ENCODE results near the gene TBC1D22A. TPM values are rescaled to one million over a fixed set of nuclear protein-coding genes. Genes with fewer than 3 reads are reported as not detected.

Gene TBC1D22A
- total RNA-seq, 1 experiment from 2014 or later: 14.3 TPM

DNA sequence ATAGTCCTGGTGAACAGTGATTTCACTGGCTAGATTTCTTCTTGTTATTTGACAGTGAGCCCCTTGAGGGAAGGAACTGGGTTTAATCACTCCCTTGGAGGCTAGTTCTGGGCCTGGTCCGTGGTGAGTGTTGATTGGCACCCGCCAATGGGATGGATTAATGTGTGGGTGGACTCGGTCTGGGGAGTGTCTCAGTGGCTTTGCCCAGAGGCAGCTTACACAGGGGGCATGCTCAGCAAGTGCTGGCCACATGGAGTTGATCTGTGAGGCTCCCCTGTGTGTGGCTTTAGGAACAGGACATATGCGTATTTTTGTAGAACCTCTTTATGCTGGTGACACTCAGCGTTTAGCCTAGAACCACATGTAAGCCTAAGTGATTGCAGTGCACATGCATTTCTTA is 106.9 kb downstream of the TBC1D22A start:
- Histone ChIP-seq H3K27ac (ENCODE audit: low read length) (no peak overlapping the region), H3K36me3 (ENCODE audit: low read depth, low read length) (no peaks in the 10 kb centered on the region; the same call in 1 of the 2 replicates), H3K27me3 (ENCODE audit: low read length) (no peaks in the 10 kb centered on the region), H3K4me3 (ENCODE audit: low read length) (no peak overlapping the region), H4K20me1 (ENCODE audit: low read length) (0 out of 2 replicates have a peak, but pooled peaks cover 4% of the 10 kb centered on the region), H3K9me3 (ENCODE audit: low read length) (no peaks in the 10 kb centered on the region), H3K9ac (ENCODE audit: low read length) (no peak overlapping the region), H2AFZ (ENCODE audit: low read length) (no peak overlapping the region), H3K9me2 (replicated peaks; ENCODE audit: low read length) (no peaks in the 10 kb centered on the region), H3K4me2 (ENCODE audit: low read length) (no peak overlapping the region), H3K4me1 (ENCODE audit: insufficient read depth, low read length) (peaks cover 10% of the 10 kb centered on the region; the same call in 1 of the 2 replicates), H3K79me2 (ENCODE audit: low read length) (0 out of 2 replicates have a peak, but pooled peaks cover 4% of the 10 kb centered on the region), H3F3A (ENCODE audit: low read length, unreplicated experiment) (no peaks in the 10 kb centered on the region)
- ChIA-PET CTCF (no interaction called here), POLR2A (ENCODE audit: unreplicated experiment) (no interaction called here)
- intact Hi-C loops (cut with micrococcal nuclease): no loop called here
- no peak for DNase-seq
- TF ChIP-seq CTCF (conservative IDR thresholded peaks at IDR 0.05; ENCODE audit: low read depth, low read length): no peak
- TF ChIP-seq EZH2 (IDR thresholded peaks at IDR 0.05; ENCODE audit: low read length, unreplicated experiment): no peak
- TF ChIP-seq EZH2phosphoT487 (IDR thresholded peaks at IDR 0.05; ENCODE audit: borderline replicate concordance, low read length): no peak
- ATAC-seq: no peak
- no TSS peak for BruUV-seq (replicated peaks)

DNA sequence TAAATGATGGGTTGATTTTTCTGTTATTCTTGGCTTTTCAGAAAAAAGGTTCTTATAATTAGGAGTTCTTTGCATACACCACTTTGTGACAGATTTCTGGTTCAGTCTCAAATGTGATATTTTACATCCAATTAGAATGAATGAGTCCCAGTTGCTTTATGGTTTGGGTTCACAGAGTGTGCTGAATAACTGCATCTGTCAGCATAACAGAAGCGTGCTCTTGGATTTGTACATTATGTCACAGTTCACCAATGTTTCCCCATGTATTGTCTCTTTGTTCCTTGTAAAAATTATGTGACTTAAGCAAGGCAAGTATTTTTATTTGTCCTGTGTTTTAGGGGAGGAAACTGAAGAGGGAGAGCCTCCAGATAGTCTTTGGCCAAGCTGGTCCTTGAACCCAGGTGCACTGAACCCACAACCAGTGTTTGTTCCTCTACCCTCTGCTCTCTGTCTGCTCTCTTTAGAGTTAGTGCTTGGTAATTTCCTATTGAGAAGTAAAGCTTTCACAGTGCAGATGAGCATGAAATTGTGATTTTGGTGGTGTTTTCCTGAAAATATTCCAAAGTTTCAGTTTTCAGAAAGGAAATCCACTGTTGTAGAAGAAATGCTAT is 107.5 kb downstream of the TBC1D22A start:
- Histone ChIP-seq H3K36me3 (ENCODE audit: low read depth, low read length) (no peaks in the 10 kb centered on the region; the same call in 1 of the 2 replicates), H3F3A (ENCODE audit: low read length, unreplicated experiment) (no peaks in the 10 kb centered on the region), H3K4me3 (ENCODE audit: low read length) (no peak overlapping the region), H3K4me2 (ENCODE audit: low read length) (no peak overlapping the region), H2AFZ (ENCODE audit: low read length) (no peak overlapping the region), H3K4me1 (ENCODE audit: insufficient read depth, low read length) (peaks cover 10% of the 10 kb centered on the region; the same call in 1 of the 2 replicates), H4K20me1 (ENCODE audit: low read length) (0 out of 2 replicates have a peak, but pooled peaks cover 4% of the 10 kb centered on the region), H3K79me2 (ENCODE audit: low read length) (0 out of 2 replicates have a peak, but pooled peaks cover 4% of the 10 kb centered on the region), H3K9me2 (replicated peaks; ENCODE audit: low read length) (no peaks in the 10 kb centered on the region), H3K9ac (ENCODE audit: low read length) (no peak overlapping the region), H3K27ac (ENCODE audit: low read length) (no peak overlapping the region), H3K9me3 (ENCODE audit: low read length) (no peaks in the 10 kb centered on the region), H3K27me3 (ENCODE audit: low read length) (no peaks in the 10 kb centered on the region)
- BruUV-seq (replicated peaks): no TSS peak
- ChIA-PET CTCF (no interaction called here), POLR2A (ENCODE audit: unreplicated experiment) (no interaction called here)
- DNase-seq (no peak), ATAC-seq (no peak)
- intact Hi-C loops (cut with micrococcal nuclease): no loop called here
- no peak for TF ChIP-seq EZH2phosphoT487 (IDR thresholded peaks at IDR 0.05; ENCODE audit: borderline replicate concordance, low read length)

DNA sequence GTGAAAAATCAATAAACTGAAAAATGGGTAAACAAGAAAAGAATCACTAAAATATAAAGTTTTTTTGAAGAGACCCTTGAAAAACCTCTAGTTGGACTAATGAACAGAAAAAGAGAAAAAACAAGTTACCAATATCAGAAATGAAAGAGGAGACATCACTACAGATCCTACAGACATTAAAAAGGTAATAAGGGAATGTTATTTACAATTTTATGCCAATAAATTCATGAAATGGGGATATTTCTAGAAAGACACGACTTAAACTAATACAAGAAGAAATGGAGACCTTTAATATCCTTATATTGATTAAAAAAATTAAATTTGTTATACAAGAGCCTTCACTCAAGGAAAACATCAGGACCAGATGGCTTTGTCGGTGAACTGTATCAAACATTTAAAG is 109.4 kb downstream of the TBC1D22A start:
- H3K4me2 ChIP-seq (ENCODE audit: low read length): no peak overlapping the region
- H4K20me1 ChIP-seq (ENCODE audit: low read length): 0 out of 2 replicates have a peak, but pooled peaks cover 4% of the 10 kb centered on the region
- no peak for ATAC-seq
- TF ChIP-seq EZH2 (IDR thresholded peaks at IDR 0.05; ENCODE audit: low read length, unreplicated experiment) (no peak), EZH2phosphoT487 (IDR thresholded peaks at IDR 0.05; ENCODE audit: borderline replicate concordance, low read length) (no peak), CTCF (conservative IDR thresholded peaks at IDR 0.05; ENCODE audit: low read depth, low read length) (no peak)
- no peak overlapping the region for H2AFZ ChIP-seq (ENCODE audit: low read length)
- ChIA-PET CTCF (no interaction called here), POLR2A (ENCODE audit: unreplicated experiment) (no interaction called here)
- no peaks in the 10 kb centered on the region for H3K9me2 ChIP-seq (replicated peaks; ENCODE audit: low read length)
- H3K27ac ChIP-seq (ENCODE audit: low read length): no peak overlapping the region
- DNase-seq: no peak
- 0 out of 2 replicates have a peak, but pooled peaks cover 4% of the 10 kb centered on the region for H3K4me1 ChIP-seq (ENCODE audit: insufficient read depth, low read length)
- H3K36me3 ChIP-seq (ENCODE audit: low read depth, low read length): no peaks in the 10 kb centered on the region; the same call in 1 of the 2 replicates
- H3K79me2 ChIP-seq (ENCODE audit: low read length): 0 out of 2 replicates have a peak, but pooled peaks cover 4% of the 10 kb centered on the region
- H3K27me3 ChIP-seq (ENCODE audit: low read length): no peaks in the 10 kb centered on the region
- intact Hi-C loops (cut with micrococcal nuclease): no loop called here
- no peaks in the 10 kb centered on the region for H3K9me3 ChIP-seq (ENCODE audit: low read length)
- H3F3A ChIP-seq (ENCODE audit: low read length, unreplicated experiment): no peaks in the 10 kb centered on the region
- BruUV-seq (replicated peaks): no TSS peak
- no peak overlapping the region for H3K4me3 ChIP-seq (ENCODE audit: low read length)
- no peak overlapping the region for H3K9ac ChIP-seq (ENCODE audit: low read length)

Data from PC-3 (cell line).